PFSK-1 (cell line): ENCODE measurements around the gene DMRTC2.

Experiments
- FOXP2 ChIP-seq: optimal IDR thresholded peaks from 2 replicates; pipeline ENCODE3; 2011; ENCODE audit warnings: borderline replicate concordance, control low read depth, inconsistent platforms; ENCODE audit not compliant: insufficient read depth; ENCODE audit errors: extremely low read length, extremely low read depth
- POLR2AphosphoS5 ChIP-seq: IDR thresholded peaks from 2 replicates; pipeline ENCODE4 v1.6.1; 2012; ENCODE audit warnings: low read depth, mild to moderate bottlenecking, control low read depth, low read length, moderate library complexity
- SIN3A ChIP-seq: IDR thresholded peaks from 2 replicates; pipeline ENCODE4 v1.6.1; 2012; ENCODE audit warnings: mild to moderate bottlenecking, low read length, moderate library complexity, borderline replicate concordance; ENCODE audit not compliant: insufficient read depth
- TAF1 ChIP-seq: IDR thresholded peaks from 2 replicates; pipeline ENCODE4 v1.6.1; 2012; ENCODE audit warnings: low read length, control low read depth, borderline replicate concordance; ENCODE audit not compliant: insufficient read depth
- TF ChIP-seq, protein P1 (sequence below), 2 experiments: IDR thresholded peaks; 2 replicates each; pipeline versions ENCODE4 v1.6.1 to v1.8.0; 2011 to 2012; ENCODE audit warnings: low read depth in 2 of 2, low read length in 2 of 2, control low read depth in 1 of 2, inconsistent platforms in 1 of 2, mild to moderate bottlenecking in 1 of 2, moderate library complexity in 1 of 2; ENCODE audit not compliant: insufficient read depth in 1 of 2

DMRTC2 gene

DNA sequence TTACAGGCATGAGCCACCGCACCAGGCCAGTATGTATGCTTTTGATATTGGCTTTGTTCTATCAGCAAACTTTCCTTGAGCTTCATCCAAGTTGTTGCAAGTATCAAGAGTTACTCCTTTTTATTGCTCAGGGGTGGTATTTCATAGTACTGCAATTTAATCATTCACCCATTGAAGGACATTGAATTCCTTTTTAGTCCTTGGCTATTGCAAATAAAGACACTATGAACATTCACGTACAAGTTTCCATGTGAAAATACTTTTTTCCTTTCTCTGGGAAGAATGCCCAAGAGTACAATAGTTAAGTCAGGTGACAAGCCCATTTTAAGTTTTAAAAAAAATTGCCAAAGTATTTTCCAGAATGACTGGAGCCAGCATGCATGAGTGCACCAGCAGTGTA is 28.1 kb upstream of the DMRTC2 start:
- TF ChIP-seq, protein P1, sequence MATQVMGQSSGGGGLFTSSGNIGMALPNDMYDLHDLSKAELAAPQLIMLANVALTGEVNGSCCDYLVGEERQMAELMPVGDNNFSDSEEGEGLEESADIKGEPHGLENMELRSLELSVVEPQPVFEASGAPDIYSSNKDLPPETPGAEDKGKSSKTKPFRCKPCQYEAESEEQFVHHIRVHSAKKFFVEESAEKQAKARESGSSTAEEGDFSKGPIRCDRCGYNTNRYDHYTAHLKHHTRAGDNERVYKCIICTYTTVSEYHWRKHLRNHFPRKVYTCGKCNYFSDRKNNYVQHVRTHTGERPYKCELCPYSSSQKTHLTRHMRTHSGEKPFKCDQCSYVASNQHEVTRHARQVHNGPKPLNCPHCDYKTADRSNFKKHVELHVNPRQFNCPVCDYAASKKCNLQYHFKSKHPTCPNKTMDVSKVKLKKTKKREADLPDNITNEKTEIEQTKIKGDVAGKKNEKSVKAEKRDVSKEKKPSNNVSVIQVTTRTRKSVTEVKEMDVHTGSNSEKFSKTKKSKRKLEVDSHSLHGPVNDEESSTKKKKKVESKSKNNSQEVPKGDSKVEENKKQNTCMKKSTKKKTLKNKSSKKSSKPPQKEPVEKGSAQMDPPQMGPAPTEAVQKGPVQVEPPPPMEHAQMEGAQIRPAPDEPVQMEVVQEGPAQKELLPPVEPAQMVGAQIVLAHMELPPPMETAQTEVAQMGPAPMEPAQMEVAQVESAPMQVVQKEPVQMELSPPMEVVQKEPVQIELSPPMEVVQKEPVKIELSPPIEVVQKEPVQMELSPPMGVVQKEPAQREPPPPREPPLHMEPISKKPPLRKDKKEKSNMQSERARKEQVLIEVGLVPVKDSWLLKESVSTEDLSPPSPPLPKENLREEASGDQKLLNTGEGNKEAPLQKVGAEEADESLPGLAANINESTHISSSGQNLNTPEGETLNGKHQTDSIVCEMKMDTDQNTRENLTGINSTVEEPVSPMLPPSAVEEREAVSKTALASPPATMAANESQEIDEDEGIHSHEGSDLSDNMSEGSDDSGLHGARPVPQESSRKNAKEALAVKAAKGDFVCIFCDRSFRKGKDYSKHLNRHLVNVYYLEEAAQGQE (IDR thresholded peaks at IDR 0.05; ENCODE audit: insufficient read depth in 1 of 2, low read depth in 2 of 2, low read length in 2 of 2) = no peak
- no peak for TF ChIP-seq FOXP2
- no peak for TF ChIP-seq TAF1
- TF ChIP-seq POLR2AphosphoS5 = no peak
- TF ChIP-seq SIN3A = no peak

GRCh38 chr19:41821003-41821735 is 23.7 kb upstream of the DMRTC2 start:
- TF ChIP-seq, protein P1 (IDR thresholded peaks at IDR 0.05; ENCODE audit: insufficient read depth in 1 of 2, low read depth in 2 of 2, low read length in 2 of 2) = no peak
- TF ChIP-seq FOXP2 = no peak
- no peak for TF ChIP-seq SIN3A
- TF ChIP-seq TAF1 = no peak
- TF ChIP-seq POLR2AphosphoS5 = no peak

GRCh38 chr19:41837981-41838708 is 6.7 kb upstream of the DMRTC2 start:
- TF ChIP-seq TAF1 (no peak), SIN3A (no peak), POLR2AphosphoS5 (no peak), FOXP2 (no peak)
- TF ChIP-seq, protein P1 (IDR thresholded peaks at IDR 0.05; ENCODE audit: insufficient read depth in 1 of 2, low read depth in 2 of 2, low read length in 2 of 2) = no peak

DNA sequence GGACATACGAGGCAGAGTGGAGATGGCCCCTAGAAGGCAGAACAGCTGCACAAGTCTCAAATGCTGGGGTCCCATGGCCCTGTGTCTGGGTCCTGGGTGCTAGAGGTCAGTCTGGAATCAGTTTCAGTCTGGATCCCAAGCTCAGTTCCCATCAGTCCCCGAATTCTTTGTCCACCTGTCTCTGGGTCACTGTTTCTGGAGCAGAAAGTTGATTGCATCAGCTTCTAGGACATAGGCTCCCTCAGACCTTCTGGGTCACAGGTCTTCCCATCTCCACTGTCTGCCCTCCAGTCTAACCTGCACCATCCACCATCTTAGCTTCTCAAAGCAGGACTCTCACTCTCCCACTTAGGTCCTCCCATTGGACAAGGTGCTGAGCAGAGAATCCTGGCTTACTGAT is 5.6 kb upstream of the DMRTC2 start:
- TF ChIP-seq FOXP2 = no peak
- no peak for TF ChIP-seq TAF1
- no peak for TF ChIP-seq POLR2AphosphoS5
- TF ChIP-seq, protein P1 (IDR thresholded peaks at IDR 0.05; ENCODE audit: insufficient read depth in 1 of 2, low read depth in 2 of 2, low read length in 2 of 2) = no peak
- no peak for TF ChIP-seq SIN3A
